Measurements from ENCODE around the gene ABCB11. TPM values are rescaled to one million over a fixed set of nuclear protein-coding genes. Genes with fewer than 3 reads are reported as not detected.
A peak's percentile ranks its signal among the peaks of the same experiment; 100 is the strongest.

ABCB11 gene
- total and polyA plus RNA-seq, 10 of the 15 experiments (the other 5 are each of a cell fraction or from before 2014, with no cell fraction given): not detected

GRCh38 chr2:169069341-169069740 is 38.2 kb upstream of the ABCB11 start, which contains the start of gene DHRS9:
TSS of gene DHRS9 (plus strand) at chr2:169069563. CDS start at chr2:169081582, 12,019 bp downstream.
- Histone ChIP-seq H3K9ac (ENCODE audit: control insufficient read depth, insufficient read depth, low read length) (no peak within 1 kb of the TSS), H2AFZ (ENCODE audit: control insufficient read depth, low read depth, low read length) (no peak within 1 kb of the TSS), H3K4me2 (ENCODE audit: control insufficient read depth, insufficient read depth) (no peak within 1 kb of the TSS), H3K4me3 (no peak within 1 kb of the TSS), H3K9me3 (replicated peaks; ENCODE audit: control insufficient read depth, insufficient read depth, low read length) (no peaks in the 10 kb centered on the region), H4K20me1 (ENCODE audit: control insufficient read depth, insufficient read depth) (no peaks in the 10 kb centered on the region), H3K79me2 (ENCODE audit: control insufficient read depth, insufficient read depth, low read length) (no peaks in the 10 kb centered on the region), H3K36me3 (ENCODE audit: control insufficient read depth in 2 of 2, insufficient read depth in 2 of 2, low read length in 1 of 2) (no peaks in the 10 kb centered on the region), H3K4me1 (ENCODE audit: control insufficient read depth, insufficient read depth, low read length) (no peaks in the 10 kb centered on the region; the same call in 1 of the 2 replicates), H3K27me3 (replicated peaks in 1 of 2; ENCODE audit: control insufficient read depth in 2 of 2, insufficient read depth in 2 of 2, low read length in 1 of 2) (no peaks in the 10 kb centered on the region; a peak in 1 of 4 replicates), H3K27ac (ENCODE audit: control insufficient read depth, insufficient read depth) (no peak within 1 kb of the TSS)
- POLR2A ChIA-PET: no interaction called here
- ATAC-seq: no peak
- BruUV-seq (replicated peaks): no TSS peak
- DNase-seq (ENCODE audit: low read depth, low spot score): no peak
- RAD21 ChIA-PET (ENCODE audit: unreplicated experiment): no interaction called here
- WGBS (ENCODE audit: insufficient coverage, insufficient replicate concordance, low lambda C conversion rate, missing lambda C conversion rate): 3% methylated on average over 5 of the region's 5 CpGs
- intact Hi-C loops (cut with micrococcal nuclease; ENCODE audit: unreplicated experiment): no loop called here
- in situ Hi-C loops (cut with MboI): no loop called here
- SMC1A ChIA-PET (ENCODE audit: uncharacterized antibody, unreplicated experiment): no interaction called here
- CTCF ChIA-PET: no interaction called here
- no peak for FAIRE-seq
- TF ChIP-seq SIN3A (IDR thresholded peaks at IDR 0.05; ENCODE audit: low read depth, low read length) (no peak), CBX3 (IDR thresholded peaks at IDR 0.05; ENCODE audit: borderline replicate concordance, low read depth) (no peak)

DNA sequence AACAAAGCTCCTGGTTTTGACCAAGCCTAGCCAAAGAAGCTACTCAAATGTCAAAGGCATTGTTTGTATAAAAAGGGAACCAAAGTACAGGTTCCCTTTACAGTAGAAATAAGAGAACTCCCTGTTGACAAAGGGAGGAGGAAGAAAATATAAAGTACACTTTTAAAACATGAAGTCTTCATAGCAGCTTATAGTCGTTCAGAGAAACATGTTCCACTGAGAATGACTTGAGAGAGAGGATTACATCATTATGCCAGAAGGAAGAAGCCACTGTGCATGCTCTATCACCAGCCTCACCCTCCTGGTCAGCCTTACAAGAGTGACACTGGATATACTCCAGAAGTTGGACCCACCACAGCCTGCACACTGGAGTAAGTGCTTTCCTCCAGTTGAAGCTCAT is 35.8 kb upstream of the ABCB11 start:
- no peak for ATAC-seq
- no peak overlapping the region for H2AFZ ChIP-seq (ENCODE audit: control insufficient read depth, low read depth, low read length)
- TF ChIP-seq SIN3A (IDR thresholded peaks at IDR 0.05; ENCODE audit: low read depth, low read length): no peak
- no peak for TF ChIP-seq SREBF2 (IDR thresholded peaks at IDR 0.05; ENCODE audit: low read length)
- TF ChIP-seq NR2C1 (IDR thresholded peaks at IDR 0.05): no peak
- no peak for TF ChIP-seq E4F1 (IDR thresholded peaks at IDR 0.05; ENCODE audit: borderline replicate concordance, partially characterized antibody)
- TF ChIP-seq BRCA1 (IDR thresholded peaks at IDR 0.05; ENCODE audit: low read depth, low read length): no peak
- TF ChIP-seq NBN (IDR thresholded peaks at IDR 0.05): no peak
- TF ChIP-seq CHD2 (IDR thresholded peaks at IDR 0.05; ENCODE audit: borderline replicate concordance, low read depth, low read length): no peak
- no peak for DNase-seq (ENCODE audit: low read depth, low spot score)
- in situ Hi-C loops (cut with MboI): no loop called here
- POLR2A ChIA-PET: no interaction called here
- H3K27me3 ChIP-seq (replicated peaks in 1 of 2; ENCODE audit: control insufficient read depth in 2 of 2, insufficient read depth in 2 of 2, low read length in 1 of 2): no peaks in the 10 kb centered on the region; a peak in 1 of 4 replicates
- H3K79me2 ChIP-seq (ENCODE audit: control insufficient read depth, insufficient read depth, low read length): no peaks in the 10 kb centered on the region
- intact Hi-C loops (cut with micrococcal nuclease; ENCODE audit: unreplicated experiment): no loop called here
- H4K20me1 ChIP-seq (ENCODE audit: control insufficient read depth, insufficient read depth): no peaks in the 10 kb centered on the region
- no peak overlapping the region for H3K9ac ChIP-seq (ENCODE audit: control insufficient read depth, insufficient read depth, low read length)
- H3K27ac ChIP-seq (ENCODE audit: control insufficient read depth, insufficient read depth): no peak overlapping the region
- H3K4me3 ChIP-seq: no peak overlapping the region
- SMC1A ChIA-PET (ENCODE audit: uncharacterized antibody, unreplicated experiment): interaction anchor here (0.7 kb wide), 1 partner anchor 10 kb away, joined by 3 read pairs; no protein-coding TSS in a partner anchor
- no TSS peak for BruUV-seq (replicated peaks)
- CTCF ChIA-PET: interaction anchor here (0.7 kb wide), 1 partner anchor 233 kb away, joined by 3 read pairs; no protein-coding TSS in a partner anchor
- H3K4me1 ChIP-seq (ENCODE audit: control insufficient read depth, insufficient read depth, low read length): no peaks in the 10 kb centered on the region
- no peaks in the 10 kb centered on the region for H3K36me3 ChIP-seq (ENCODE audit: control insufficient read depth in 2 of 2, insufficient read depth in 2 of 2, low read length in 1 of 2)
- FAIRE-seq: peak; percentile 31
- WGBS (ENCODE audit: insufficient coverage, insufficient replicate concordance, low lambda C conversion rate, missing lambda C conversion rate): 0% methylated on average over 1 of the region's 1 CpG
- H3K9me3 ChIP-seq (replicated peaks; ENCODE audit: control insufficient read depth, insufficient read depth, low read length): no peaks in the 10 kb centered on the region
- H3K4me2 ChIP-seq (ENCODE audit: control insufficient read depth, insufficient read depth): no peak overlapping the region
- RAD21 ChIA-PET (ENCODE audit: unreplicated experiment): no interaction called here

Data from GM12878 (cell line).